Right lobe of liver (tissue), 6 donors: ENCODE measurements around the gene OR9A2. TPM values are rescaled to one million over a fixed set of nuclear protein-coding genes. Genes with fewer than 3 reads are reported as not detected.

ENCODE experiments used
- ATAC-seq, 4 donors: fragments of 200-7000 bp; cut with Tn5 transposase; one replicate each; pipeline ENCODE4 v1.9.1; 2020; ENCODE audit warnings: mild to moderate bottlenecking in 4 of 4, moderate library complexity in 4 of 4
- DNase-seq, 3 donors: peaks; one replicate each; pipeline ENCODE4 v3.0.0-alpha.2; 2020
- H3K27ac ChIP-seq, 3 donors: fragments of 200-600 bp; one replicate each; pipeline ENCODE4 v1.8.0; 2022
- H3K27me3 ChIP-seq, 2 donors: fragments of 200-600 bp; one replicate each; pipeline ENCODE4 v1.8.0; 2022
- H3K36me3 ChIP-seq, 4 donors: fragments of 200-600 bp; sonication (generic) in 1 of 4; one replicate each; pipeline versions ENCODE4 v1.5.1 to v1.8.0; 2017 to 2022; ENCODE audit warnings: control low read depth in 1 of 4
- H3K4me1 ChIP-seq, 4 donors: fragments of 200-600 bp; sonication (generic) in 1 of 4; one replicate each; pipeline versions ENCODE4 v1.5.1 to v1.8.0; 2017 to 2022; ENCODE audit warnings: control low read depth in 1 of 4
- H3K4me3 ChIP-seq, 3 donors: fragments of 200-600 bp; one replicate each; pipeline ENCODE4 v1.8.0; 2022
- H3K9me3 ChIP-seq, 4 donors: fragments of 200-600 bp; sonication (generic) in 1 of 4; one replicate each; pipeline versions ENCODE4 v1.5.1 to v1.8.0; 2017 to 2022; ENCODE audit warnings: control low read depth in 1 of 4
- POLR2A ChIP-seq: fragments of 450-650 bp; IDR thresholded peaks from one replicate; pipeline ENCODE4 v1.6.1; 2017; ENCODE audit warnings: antibody characterized with exemption, mild to moderate bottlenecking
- WGBS: methylation state at CpG from one replicate; pipeline ENCODE4 v1.1.6; 2018; ENCODE audit warnings: low coverage, low lambda C conversion rate; ENCODE audit not compliant: insufficient coverage; ENCODE audit errors: missing lambda C conversion rate; 5-methylcytosine and 5-hydroxymethylcytosine counted together
- intact Hi-C, 2 donors: fragments of 100-400 bp; cut with DNase I; formaldehyde crosslinking; loops; one replicate each; pipeline versions ENCODE4 v1.11.2 to v1.14.1; 2022
- total RNA-seq, 6 experiments: library from RNA; depleted of rRNA in 2 of 6; stranded (reverse); fragments of >200 nt in 2 of 6; fragmentation: NEBNext Ultra II Directional in 3 of 6; extraction: Animal tissue kit (Norgen Biotek cat#: 25700) in 3 of 6; gene quantifications; one replicate each; pipeline versions ENCODE4 v1.1.0 to v1.2.4, GENCODE V29; 2016 to 2023
- TF ChIP-seq, protein P1 (sequence below), 4 donors: fragments of 200-600 bp in 3 of 4; fragments of 450-650 bp in 1 of 4; IDR thresholded peaks; one replicate each; pipeline versions ENCODE4 v1.5.1 to v1.8.0; 2016 to 2022; ENCODE audit warnings: antibody characterized with exemption in 4 of 4, mild to moderate bottlenecking in 2 of 4
- donor health status: DM: no; HTN: yes; CAD: no.
- donor health status: DM: no; HTN: no; CAD: no.
- donor health status: DM: no; HTN: no; CAD: no.
- donor health status: DM: no; HTN: yes; CAD: no.
- donor health status: DM: no; HTN: yes; CAD: no.

OR9A2 gene
- total RNA-seq, 6 experiments from 2014 or later: not detected

DNA sequence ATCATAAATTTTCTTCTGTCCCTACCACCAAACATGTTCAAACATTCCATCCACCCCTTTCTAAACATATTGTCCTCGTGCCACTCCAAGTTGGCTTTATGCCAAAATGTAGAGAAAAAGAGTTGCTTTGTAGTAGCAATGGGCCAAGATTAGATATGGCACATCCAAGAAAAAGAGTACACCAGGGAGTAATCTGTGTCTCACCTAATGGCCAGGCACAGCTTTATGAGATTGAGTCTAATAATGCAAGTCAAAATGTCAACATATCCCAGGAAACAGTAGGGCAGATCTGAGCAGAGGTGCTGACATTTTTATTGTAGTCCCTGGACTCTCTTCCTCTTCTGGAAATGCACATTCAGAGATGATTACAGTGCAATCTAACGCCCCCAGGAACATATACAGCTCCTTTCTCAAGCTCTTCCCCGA is 19.5 kb upstream of the OR9A2 start:
- Histone ChIP-seq H3K9me3 (no peaks in the 10 kb centered on the region), H3K27me3 (no peaks in the 10 kb centered on the region), H3K4me1 (no peaks in the 10 kb centered on the region), H3K4me3 (no peak overlapping the region), H3K36me3 (no peaks in the 10 kb centered on the region), H3K27ac (no peak overlapping the region)
- ATAC-seq (no peak), DNase-seq (no peak)
- 30% methylated on average over 3 of the region's 3 CpGs for WGBS
- TF ChIP-seq, protein P1, sequence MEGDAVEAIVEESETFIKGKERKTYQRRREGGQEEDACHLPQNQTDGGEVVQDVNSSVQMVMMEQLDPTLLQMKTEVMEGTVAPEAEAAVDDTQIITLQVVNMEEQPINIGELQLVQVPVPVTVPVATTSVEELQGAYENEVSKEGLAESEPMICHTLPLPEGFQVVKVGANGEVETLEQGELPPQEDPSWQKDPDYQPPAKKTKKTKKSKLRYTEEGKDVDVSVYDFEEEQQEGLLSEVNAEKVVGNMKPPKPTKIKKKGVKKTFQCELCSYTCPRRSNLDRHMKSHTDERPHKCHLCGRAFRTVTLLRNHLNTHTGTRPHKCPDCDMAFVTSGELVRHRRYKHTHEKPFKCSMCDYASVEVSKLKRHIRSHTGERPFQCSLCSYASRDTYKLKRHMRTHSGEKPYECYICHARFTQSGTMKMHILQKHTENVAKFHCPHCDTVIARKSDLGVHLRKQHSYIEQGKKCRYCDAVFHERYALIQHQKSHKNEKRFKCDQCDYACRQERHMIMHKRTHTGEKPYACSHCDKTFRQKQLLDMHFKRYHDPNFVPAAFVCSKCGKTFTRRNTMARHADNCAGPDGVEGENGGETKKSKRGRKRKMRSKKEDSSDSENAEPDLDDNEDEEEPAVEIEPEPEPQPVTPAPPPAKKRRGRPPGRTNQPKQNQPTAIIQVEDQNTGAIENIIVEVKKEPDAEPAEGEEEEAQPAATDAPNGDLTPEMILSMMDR (IDR thresholded peaks at IDR 0.05): no peak
- TF ChIP-seq POLR2A: no peak
- intact Hi-C loops: no loop called here

DNA sequence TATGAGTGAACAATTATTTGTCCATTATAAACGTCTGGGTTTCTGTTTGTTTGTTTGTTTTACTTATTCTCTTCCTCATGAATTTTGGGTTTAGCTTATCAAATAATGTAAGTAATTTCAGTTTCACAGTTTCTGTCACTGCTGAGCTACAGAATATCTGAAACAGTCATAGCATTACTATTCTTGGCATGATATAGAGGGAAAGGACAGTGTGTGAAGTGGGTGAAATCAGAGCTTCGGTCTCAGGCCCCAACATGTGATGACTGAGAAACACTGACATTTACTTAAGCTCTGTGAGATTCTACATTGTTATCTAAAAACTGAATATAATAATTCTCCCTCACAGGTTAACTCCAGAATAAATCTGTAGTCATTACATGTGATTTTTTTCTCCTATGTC is 16.5 kb upstream of the OR9A2 start:
- intact Hi-C loops: no loop called here
- Histone ChIP-seq H3K27ac (no peak overlapping the region), H3K4me1 (no peaks in the 10 kb centered on the region), H3K36me3 (no peaks in the 10 kb centered on the region), H3K27me3 (no peaks in the 10 kb centered on the region), H3K9me3 (no peaks in the 10 kb centered on the region), H3K4me3 (no peak overlapping the region)
- 51% methylated on average over 2 of the region's 2 CpGs for WGBS
- TF ChIP-seq POLR2A: no peak
- TF ChIP-seq, protein P1 (IDR thresholded peaks at IDR 0.05): no peak
- DNase-seq: no peak
- no peak for ATAC-seq

DNA sequence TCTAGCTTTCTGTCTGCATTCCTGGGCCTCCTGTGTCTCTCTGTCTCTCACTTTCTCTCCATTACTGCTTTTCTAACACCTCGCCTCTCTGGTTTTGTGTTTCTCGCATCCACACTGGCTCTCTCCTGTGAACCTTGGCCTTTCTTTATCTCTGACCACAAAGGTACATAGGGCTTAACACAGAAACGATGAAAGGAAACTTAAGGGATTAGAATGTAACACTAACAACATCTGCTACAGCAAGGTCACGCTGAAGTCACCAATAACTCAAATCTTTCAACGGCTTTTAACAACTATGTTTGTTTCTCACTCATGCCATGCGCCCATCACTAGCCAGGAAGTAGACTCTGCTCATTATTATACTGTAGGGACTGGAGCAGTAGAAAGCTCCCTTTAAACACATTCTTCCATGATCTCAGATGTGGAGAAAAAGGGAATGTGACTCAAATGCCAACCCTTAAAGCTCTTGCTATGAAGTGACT is 15.9 kb upstream of the OR9A2 start:
- Histone ChIP-seq H3K4me3 (no peak overlapping the region), H3K9me3 (no peaks in the 10 kb centered on the region), H3K27me3 (no peaks in the 10 kb centered on the region), H3K27ac (no peak overlapping the region), H3K36me3 (no peaks in the 10 kb centered on the region), H3K4me1 (no peaks in the 10 kb centered on the region)
- TF ChIP-seq POLR2A: no peak
- TF ChIP-seq, protein P1 (IDR thresholded peaks at IDR 0.05): no peak
- no peak for ATAC-seq
- intact Hi-C loops: no loop called here
- 34% methylated on average over 6 of the region's 6 CpGs for WGBS
- DNase-seq: no peak

DNA sequence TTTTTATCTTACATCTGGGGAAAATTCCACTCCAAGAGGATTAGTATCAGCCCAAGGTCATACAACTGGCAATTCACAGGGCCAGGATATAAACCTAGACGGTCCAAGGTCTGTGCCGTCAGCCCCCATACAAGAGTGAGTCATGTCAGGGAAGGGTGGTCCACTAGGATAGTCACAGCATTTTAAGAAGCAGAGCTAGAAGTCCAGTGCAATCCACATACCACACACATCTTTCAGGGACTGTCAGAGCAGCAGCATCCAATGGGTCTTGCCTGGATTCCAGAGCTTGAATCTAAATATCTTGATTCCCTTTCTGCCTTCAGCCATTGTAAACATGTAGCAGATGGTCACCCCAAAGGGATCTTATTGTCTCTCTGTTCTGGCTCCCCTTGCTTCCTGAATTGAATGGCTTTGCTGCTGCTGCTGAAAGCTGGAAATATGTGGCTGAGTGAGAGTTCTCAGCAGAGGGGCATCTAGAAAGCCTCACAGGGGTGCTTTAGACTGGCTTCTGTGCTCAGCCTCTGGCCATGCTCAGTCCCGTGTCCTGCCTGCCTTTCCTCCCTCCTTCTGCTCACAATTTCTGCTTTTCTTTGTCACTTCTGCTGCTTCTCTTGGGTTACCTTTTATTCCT is 15.3 kb upstream of the OR9A2 start:
- Histone ChIP-seq H3K36me3 (no peaks in the 10 kb centered on the region), H3K27me3 (no peaks in the 10 kb centered on the region), H3K4me1 (no peaks in the 10 kb centered on the region), H3K9me3 (no peaks in the 10 kb centered on the region), H3K27ac (no peak overlapping the region), H3K4me3 (no peak overlapping the region)
- DNase-seq: no peak
- no peak for ATAC-seq
- WGBS: 44% methylated on average over 2 of the region's 3 CpGs
- intact Hi-C loops: no loop called here
- TF ChIP-seq, protein P1 (IDR thresholded peaks at IDR 0.05): no peak
- no peak for TF ChIP-seq POLR2A
